Hepatocyte (in vitro differentiated cells): ENCODE measurements around the gene SCD5. TPM values are rescaled to one million over a fixed set of nuclear protein-coding genes. Genes with fewer than 3 reads are reported as not detected.

Source experiments
- DNase-seq: peaks from one replicate; pipeline ENCODE4 v3.0.0-alpha.2; 2016; ENCODE audit warnings: low spot score
- H2AFZ ChIP-seq: fragments of 200-600 bp; sonication (generic); 2 replicates; pipeline ENCODE4 v1.6.0; 2016; ENCODE audit warnings: antibody characterized with exemption, mild to moderate bottlenecking
- H3K27ac ChIP-seq: fragments of 200-600 bp; sonication (generic); 2 replicates; pipeline ENCODE4 v1.5.1; 2016; ENCODE audit warnings: mild to moderate bottlenecking
- H3K27me3 ChIP-seq: fragments of 200-600 bp; sonication (generic); 2 replicates; pipeline ENCODE4 v1.6.1; 2016
- H3K36me3 ChIP-seq: fragments of 200-600 bp; sonication (generic); replicated peaks from 2 replicates; pipeline ENCODE4 v1.5.1; 2016; ENCODE audit warnings: low read depth; ENCODE audit not compliant: insufficient read depth
- H3K4me1 ChIP-seq: fragments of 200-600 bp; sonication (generic); 2 replicates; pipeline ENCODE4 v1.5.1; 2016; ENCODE audit warnings: mild to moderate bottlenecking, moderate library complexity; ENCODE audit not compliant: insufficient read depth
- H3K4me2 ChIP-seq: fragments of 200-600 bp; sonication (generic); 2 replicates; pipeline ENCODE4 v1.6.0; 2016
- H3K4me3 ChIP-seq: fragments of 200-600 bp; sonication (generic); 2 replicates; pipeline ENCODE4 v1.5.1; 2016; ENCODE audit warnings: mild to moderate bottlenecking
- H3K79me2 ChIP-seq: fragments of 200-600 bp; sonication (generic); 2 replicates; pipeline ENCODE4 v1.6.0; 2017; ENCODE audit warnings: mild to moderate bottlenecking
- H3K9me2 ChIP-seq: fragments of 200-600 bp; sonication (generic); replicated peaks from 2 replicates; pipeline ENCODE4 v1.6.0; 2017; ENCODE audit warnings: mild to moderate bottlenecking; ENCODE audit not compliant: insufficient read depth
- H3K9me3 ChIP-seq: fragments of 200-600 bp; sonication (generic); 2 replicates; pipeline ENCODE4 v1.5.1; 2016; ENCODE audit warnings: low read depth, mild to moderate bottlenecking
- H4K20me1 ChIP-seq: fragments of 200-600 bp; sonication (generic); 2 replicates; pipeline ENCODE4 v1.6.0; 2016; ENCODE audit warnings: mild to moderate bottlenecking; ENCODE audit not compliant: insufficient read depth, poor library complexity, severe bottlenecking
- CTCF ChIP-seq: fragments of 200-600 bp; sonication (generic); IDR thresholded peaks from 2 replicates; pipeline ENCODE4 v1.5.1; 2016; ENCODE audit warnings: antibody characterized with exemption, mild to moderate bottlenecking; ENCODE audit not compliant: poor library complexity
- EZH2 ChIP-seq: fragments of 200-600 bp; sonication (generic); IDR thresholded peaks from 2 replicates; pipeline ENCODE4 v1.6.1; 2016; ENCODE audit warnings: antibody characterized with exemption, mild to moderate bottlenecking, borderline replicate concordance
- EZH2phosphoT487 ChIP-seq: fragments of 200-600 bp; sonication (generic); IDR thresholded peaks from one replicate; pipeline ENCODE4 v1.6.1; 2018; ENCODE audit warnings: antibody characterized with exemption, mild to moderate bottlenecking, low read depth, moderate library complexity; ENCODE audit not compliant: unreplicated experiment, severe bottlenecking
- WGBS: methylation state at CpG from one replicate; pipeline ENCODE4 v1.1.6; 2016; ENCODE audit warnings: low lambda C conversion rate; ENCODE audit errors: missing lambda C conversion rate; 5-methylcytosine and 5-hydroxymethylcytosine counted together
- polyA plus RNA-seq: library from polyadenylated mRNA; unstranded; fragments of >200 nt; fragmentation: Nextera tagmentation; extraction: Ambion mirVana; gene quantifications from 2 replicates; pipeline ENCODE4 v1.2.1, GENCODE V29; 2016
- total RNA-seq: library from RNA; depleted of rRNA; stranded (reverse); fragments of >200 nt; gene quantifications from 2 replicates; pipeline ENCODE4 v1.2.3, GENCODE V29; 2014

SCD5 gene
- total and polyA plus RNA-seq, 2 experiments from 2014 or later: 6.4 to 19.2 TPM

GRCh38 chr4:82678051-82678450 is 120.5 kb downstream of the SCD5 start:
- no peaks in the 10 kb centered on the region for H3K79me2 ChIP-seq
- H3K9me3 ChIP-seq: no peaks in the 10 kb centered on the region
- H2AFZ ChIP-seq: no peak overlapping the region
- no peak overlapping the region for H3K4me3 ChIP-seq
- H3K27ac ChIP-seq: peak overlapping the region; percentile 57
- no peak overlapping the region for H3K4me2 ChIP-seq
- no peak for DNase-seq
- H3K9me2 ChIP-seq: no peaks in the 10 kb centered on the region
- no peak for TF ChIP-seq EZH2
- 71% methylated on average over 4 of the region's 4 CpGs for WGBS
- H3K27me3 ChIP-seq: no peaks in the 10 kb centered on the region
- H3K36me3 ChIP-seq: no peaks in the 10 kb centered on the region
- peaks cover 17% of the 10 kb centered on the region for H3K4me1 ChIP-seq
- no peaks in the 10 kb centered on the region for H4K20me1 ChIP-seq

GRCh38 chr4:82677327-82677726 is 121.3 kb downstream of the SCD5 start:
- Histone ChIP-seq H3K27ac (peak overlapping the region; percentile 57), H3K9me3 (no peaks in the 10 kb centered on the region), H3K4me3 (no peak overlapping the region), H3K27me3 (no peaks in the 10 kb centered on the region), H4K20me1 (no peaks in the 10 kb centered on the region), H3K4me2 (peak overlapping the region; percentile 8), H2AFZ (no peak overlapping the region), H3K36me3 (no peaks in the 10 kb centered on the region), H3K9me2 (no peaks in the 10 kb centered on the region), H3K4me1 (peaks cover 17% of the 10 kb centered on the region), H3K79me2 (no peaks in the 10 kb centered on the region)
- no peak for TF ChIP-seq EZH2
- 65% methylated on average over 5 of the region's 5 CpGs for WGBS
- DNase-seq: no peak

GRCh38 chr4:82667761-82668480 is 130.7 kb downstream of the SCD5 start:
- no peak overlapping the region for H3K4me2 ChIP-seq
- no peak for DNase-seq
- 42% methylated on average over 2 of the region's 2 CpGs for WGBS
- no peaks in the 10 kb centered on the region for H4K20me1 ChIP-seq
- H2AFZ ChIP-seq: no peak overlapping the region
- H3K27me3 ChIP-seq: no peaks in the 10 kb centered on the region
- no peaks in the 10 kb centered on the region for H3K4me1 ChIP-seq
- H3K4me3 ChIP-seq: no peak overlapping the region
- no peaks in the 10 kb centered on the region for H3K9me2 ChIP-seq
- no peaks in the 10 kb centered on the region for H3K79me2 ChIP-seq
- no peaks in the 10 kb centered on the region for H3K9me3 ChIP-seq
- H3K36me3 ChIP-seq: no peaks in the 10 kb centered on the region
- no peak overlapping the region for H3K27ac ChIP-seq
- TF ChIP-seq CTCF (no peak), EZH2phosphoT487 (no peak), EZH2 (no peak)

- no peaks in the 10 kb centered on the region for H3K9me2 ChIP-seq
- H3K27ac ChIP-seq: no peak overlapping the region
- H3K4me3 ChIP-seq: no peak overlapping the region
- H3K4me1 ChIP-seq: no peaks in the 10 kb centered on the region
- H3K4me2 ChIP-seq: peak overlapping the region; percentile 64
- no peaks in the 10 kb centered on the region for H3K27me3 ChIP-seq
- no peaks in the 10 kb centered on the region for H3K36me3 ChIP-seq
- TF ChIP-seq EZH2 (no peak), EZH2phosphoT487 (no peak), CTCF (no peak)
- WGBS: 98% methylated on average over 5 of the region's 5 CpGs
- H2AFZ ChIP-seq: no peak overlapping the region
- DNase-seq: no peak
- H3K79me2 ChIP-seq: no peaks in the 10 kb centered on the region
- H3K9me3 ChIP-seq: no peaks in the 10 kb centered on the region
- H4K20me1 ChIP-seq: no peaks in the 10 kb centered on the region
These were observed 131.5 kb downstream of the SCD5 start for GRCh38 chr4:82666970-82667665.
